B cell (primary cell): ENCODE results near the gene LSM7. TPM values are rescaled to one million over a fixed set of nuclear protein-coding genes. Genes with fewer than 3 reads are reported as not detected.

Experiments used
- ATAC-seq: fragments of 200-7000 bp; cut with Tn5 transposase; one replicate; pipeline ENCODE4 v1.10.0; 2021; ENCODE audit warnings: low read depth, mild to moderate bottlenecking, moderate number of reproducible peaks, moderate library complexity
- CTCF ChIA-PET: fragments of 350-600 bp; sonication (Branson Sonifier 250); formaldehyde crosslinking; loops from one replicate; lab custom pipeline; 2021; ENCODE audit warnings: antibody characterized with exemption, inconsistent platforms; lab: Charles Lee
- POLR2A ChIA-PET: fragments of 350-600 bp; sonication (Branson Sonifier 250); formaldehyde crosslinking; loops from one replicate; lab custom pipeline; 2021; ENCODE audit warnings: antibody characterized with exemption; lab: Charles Lee
- DNase-seq: peaks from one replicate; pipeline ENCODE4 v3.0.0; 2013
- H2AFZ ChIP-seq: 2 replicates; pipeline ENCODE4 v1.6.1; 2012; ENCODE audit warnings: mild to moderate bottlenecking, low read depth, low read length; ENCODE audit not compliant: insufficient read depth, poor library complexity, severe bottlenecking
- H3K27ac ChIP-seq, 2 donors: 1 replicate in 1 of 2; 2 replicates in 1 of 2; pipeline ENCODE4 v1.5.1; 2012 to 2013; ENCODE audit warnings: low read length in 2 of 2, mild to moderate bottlenecking in 2 of 2, moderate library complexity in 1 of 2
- H3K27me3 ChIP-seq, 4 experiments: fragments of 200-600 bp in 1 of 4; sonication (generic) in 1 of 4; replicated peaks in 1 of 4; 1 replicate in 2 of 4; 2 replicates in 2 of 4; pipeline versions ENCODE4 v1.6.1 to v1.7.0; 2013 to 2016; ENCODE audit warnings: low read length in 3 of 4, mild to moderate bottlenecking in 2 of 4, mixed read lengths in 1 of 4, moderate library complexity in 1 of 4; ENCODE audit not compliant: insufficient read depth in 4 of 4, control insufficient read depth in 3 of 4; ENCODE audit errors: control extremely low read depth in 1 of 4
- H3K36me3 ChIP-seq, 2 experiments: replicated peaks in 1 of 2; 1 replicate in 1 of 2; 2 replicates in 1 of 2; pipeline versions ENCODE4 v1.6.1 to v1.7.1; 2013; ENCODE audit warnings: low read length in 1 of 2; ENCODE audit not compliant: insufficient read depth in 2 of 2, control insufficient read depth in 1 of 2; ENCODE audit errors: control extremely low read depth in 1 of 2, extremely low read depth in 1 of 2
- H3K4me1 ChIP-seq, 2 donors: fragments of 200-600 bp in 1 of 2; sonication (generic) in 1 of 2; 1 replicate in 1 of 2; 2 replicates in 1 of 2; pipeline versions ENCODE4 v1.5.1 to v1.6.1; 2013 to 2017; ENCODE audit warnings: low read length in 2 of 2; ENCODE audit not compliant: control insufficient read depth in 2 of 2, insufficient read depth in 2 of 2
- H3K4me2 ChIP-seq: replicated peaks from 2 replicates; pipeline ENCODE3; 2012; ENCODE audit warnings: mild to moderate bottlenecking, low read depth, low read length; ENCODE audit not compliant: poor library complexity, severe bottlenecking
- H3K4me3 ChIP-seq, 5 experiments: fragments of 200-600 bp in 1 of 5; sonication (generic) in 1 of 5; 1 replicate in 3 of 5; 2 replicates in 2 of 5; pipeline versions ENCODE4 v1.5.1 to v1.7.0; 2011 to 2016; ENCODE audit warnings: low read length in 4 of 5, mild to moderate bottlenecking in 4 of 5, low read depth in 2 of 5, control low read depth in 1 of 5, moderate library complexity in 1 of 5; ENCODE audit not compliant: insufficient read depth in 1 of 5; ENCODE audit errors: control extremely low read depth in 1 of 5, extremely low read depth in 1 of 5
- H3K79me2 ChIP-seq: fragments of 200-600 bp; sonication (generic); one replicate; pipeline ENCODE4 v1.6.0; 2016; ENCODE audit warnings: low read length; ENCODE audit not compliant: control insufficient read depth, insufficient read depth
- H3K9ac ChIP-seq: fragments of 200-600 bp; sonication (generic); 2 replicates; pipeline ENCODE4 v1.6.1; 2017; ENCODE audit warnings: mild to moderate bottlenecking, low read length, moderate library complexity
- H3K9me3 ChIP-seq, 3 donors: one replicate each; pipeline versions ENCODE4 v1.6.1 to v1.7.1; 2013; ENCODE audit warnings: low read length in 2 of 3; ENCODE audit not compliant: control insufficient read depth in 2 of 3, insufficient read depth in 1 of 3; ENCODE audit errors: control extremely low read depth in 1 of 3
- H4K20me1 ChIP-seq: 2 replicates; pipeline ENCODE4 v1.6.0; 2012; ENCODE audit warnings: mild to moderate bottlenecking, low read length; ENCODE audit not compliant: insufficient read depth, control insufficient read depth, poor library complexity, severe bottlenecking
- H3K27ac Mint-ChIP-seq: one replicate; pipeline ENCODE4 v1.8.0; 2021; ENCODE audit warnings: mixed read lengths
- H3K27me3 Mint-ChIP-seq: one replicate; pipeline ENCODE4 v1.8.0; 2021; ENCODE audit warnings: mixed read lengths
- H3K4me1 Mint-ChIP-seq: one replicate; pipeline ENCODE4 v1.8.0; 2021; ENCODE audit warnings: mixed read lengths
- H3K4me3 Mint-ChIP-seq: one replicate; pipeline ENCODE4 v1.8.0; 2021; ENCODE audit warnings: mixed read lengths
- H3K9me3 Mint-ChIP-seq: one replicate; pipeline ENCODE4 v1.8.0; 2022; ENCODE audit warnings: mixed read lengths; ENCODE audit not compliant: insufficient read depth
- CTCF ChIP-seq: fragments of 200-600 bp; IDR thresholded peaks from one replicate; pipeline ENCODE4 v1.8.0; 2022; ENCODE audit warnings: antibody characterized with exemption, mild to moderate bottlenecking
- EZH2 ChIP-seq: IDR thresholded peaks from 2 replicates; pipeline ENCODE4 v1.6.1; 2012; ENCODE audit warnings: borderline replicate concordance, low read depth, mild to moderate bottlenecking, moderate library complexity, low read length; ENCODE audit not compliant: insufficient read depth, poor library complexity, severe bottlenecking
- WGBS: methylation state at CpG from one replicate; pipeline ENCODE4 v1.1.5; 2013; ENCODE audit warnings: missing lambda C conversion rate; ENCODE audit not compliant: insufficient coverage; 5-methylcytosine and 5-hydroxymethylcytosine counted together
- intact Hi-C: fragments of 100-400 bp; cut with micrococcal nuclease; formaldehyde crosslinking; loops from one replicate; pipeline ENCODE4 v1.10.0; 2022
- polyA plus RNA-seq: library from polyadenylated mRNA; depleted of rRNA; stranded (reverse); fragments of >200 nt; gene quantifications from 2 replicates; pipeline ENCODE4 v1.2.3, GENCODE V29; 2012
- total RNA-seq, 2 donors: library from RNA; stranded (reverse); fragments of 120-200 nt in 1 of 2; gene quantifications; 1 replicate in 1 of 2; 2 replicates in 1 of 2; pipeline versions ENCODE4 v1.2.3 to v1.2.4, GENCODE V29; 2013 to 2022

LSM7 gene
- total and polyA plus RNA-seq, 2 donors (not counting 1 experiment from before 2014, with no cell fraction given), result 201 to 820 TPM

GRCh38 chr19:2305452-2306280 is 22.7 kb downstream of the LSM7 start:
- Histone ChIP-seq H3K27me3 (peaks cover 0 to 43% (median 16%) of the 10 kb centered on the region in 4 experiments), H3K4me3 (no peak overlapping the region), H3K36me3 (no peaks in the 10 kb centered on the region), H3K4me1 (peaks cover 48 to 57% of the 10 kb centered on the region in 2 donors), H3K27ac (no peak overlapping the region), H3K4me2 (no peak overlapping the region), H3K9me3 (peaks cover 0 to 21% (median 0%) of the 10 kb centered on the region in 3 donors), H2AFZ (no peak overlapping the region), H3K9ac (no peak overlapping the region), H4K20me1 (peaks cover 4% of the 10 kb centered on the region), H3K79me2 (peaks cover 32% of the 10 kb centered on the region)
- ATAC-seq, result no peak
- intact Hi-C loops, result no loop called here
- CTCF ChIA-PET, result interaction anchor here (0.6 to 1.7 kb wide), 6 partner anchors 9 to 83 kb away, joined by 3 to 5 read pairs (median 4); no protein-coding TSS in a partner anchor
- Mint-ChIP-seq H3K4me1 (peaks cover 48% of the 10 kb centered on the region), H3K9me3 (peaks cover 2% of the 10 kb centered on the region), H3K4me3 (no peak overlapping the region), H3K27ac (peak overlapping the region; percentile 72), H3K27me3 (peaks cover 12% of the 10 kb centered on the region)
- 60% methylated on average over 9 of the region's 19 CpGs for WGBS
- POLR2A ChIA-PET, result interaction anchor here (0.6 to 3.8 kb wide), 5 partner anchors 11 to 85 kb away, joined by 3 to 14 read pairs (median 5); no protein-coding TSS in a partner anchor
- no peak for TF ChIP-seq EZH2
- no peak for DNase-seq

GRCh38 chr19:2303211-2303798 is 25.1 kb downstream of the LSM7 start:
- POLR2A ChIA-PET, result interaction anchor here (0.5 to 2.7 kb wide), 15 partner anchors 8 to 959 kb away, joined by 3 to 35 read pairs (median 4); no protein-coding TSS in a partner anchor
- TF ChIP-seq CTCF (no peak), EZH2 (no peak)
- Histone ChIP-seq H3K4me3 (peak overlapping the region in 4 of 5 experiments; percentile 25 to 65 (median 43)), H3K27me3 (peaks cover 0 to 23% (median 7%) of the 10 kb centered on the region in 4 experiments), H3K9me3 (peaks cover 0 to 24% (median 0%) of the 10 kb centered on the region in 3 donors), H2AFZ (no peak overlapping the region), H3K4me1 (peaks cover 48 to 68% of the 10 kb centered on the region in 2 donors), H3K27ac (no peak overlapping the region), H3K79me2 (peaks cover 32% of the 10 kb centered on the region), H4K20me1 (peaks cover 12% of the 10 kb centered on the region), H3K36me3 (no peaks in the 10 kb centered on the region), H3K9ac (peak overlapping the region; percentile 63), H3K4me2 (peak overlapping the region; percentile 88)
- Mint-ChIP-seq H3K27ac (peak overlapping the region; percentile 86), H3K4me1 (peaks cover 45% of the 10 kb centered on the region), H3K27me3 (peaks cover 4% of the 10 kb centered on the region), H3K9me3 (peaks cover 2% of the 10 kb centered on the region), H3K4me3 (peak overlapping the region; percentile 87)
- ATAC-seq (peak; percentile 9), DNase-seq (no peak)
- intact Hi-C loops, result no loop called here
- CTCF ChIA-PET, result interaction anchor here (1.2 to 2.3 kb wide), 4 partner anchors 12 to 29 kb away, joined by 3 to 11 read pairs (median 6); no protein-coding TSS in a partner anchor
- WGBS, result 57% methylated on average over 26 of the region's 26 CpGs
